Dendritic cell treated with granulocyte-macrophage colony-stimulating factor and Interleukin-4, amounts not matched to agents 40 ng/mL and 50 ng/mL, for 4 days (primary cell): ENCODE results near the gene CER1.
"Not testable (repeated sequence)": the region's sequence is repeated elsewhere in the genome, so short reads cannot be mapped to it uniquely, and the experiment has no call there.

ENCODE experiments used
- H3K27ac Mint-ChIP-seq: one replicate; pipeline ENCODE4 v1.8.0; 2022; ENCODE audit warnings: mild to moderate bottlenecking, mixed read lengths
- H3K27me3 Mint-ChIP-seq: one replicate; pipeline ENCODE4 v1.8.0; 2022; ENCODE audit warnings: mild to moderate bottlenecking, mixed read lengths
- H3K36me3 Mint-ChIP-seq: one replicate; pipeline ENCODE4 v1.8.0; 2022; ENCODE audit warnings: low read depth, mixed read lengths
- H3K4me1 Mint-ChIP-seq: one replicate; pipeline ENCODE4 v1.8.0; 2022; ENCODE audit warnings: low read depth, mixed read lengths
- H3K4me3 Mint-ChIP-seq: one replicate; pipeline ENCODE4 v1.8.0; 2022; ENCODE audit warnings: mild to moderate bottlenecking, moderate library complexity, mixed read lengths
- H3K9me3 Mint-ChIP-seq: one replicate; pipeline ENCODE4 v1.8.0; 2022; ENCODE audit warnings: mixed read lengths
- intact Hi-C: fragments of 100-400 bp; cut with micrococcal nuclease; formaldehyde crosslinking; loops from one replicate; pipeline ENCODE4 v1.15.0; 2022

CER1 gene

GRCh38 chr9:14702200-14702720 is 20.3 kb downstream of the CER1 start:
- Mint-ChIP-seq H3K4me3 (no peak overlapping the region), H3K36me3 (peaks cover 7% of the 10 kb centered on the region), H3K27me3 (peaks cover 58% of the 10 kb centered on the region), H3K4me1 (peaks cover 8% of the 10 kb centered on the region), H3K9me3 (peaks cover 36% of the 10 kb centered on the region), H3K27ac (no peak overlapping the region)
- intact Hi-C loops: no loop called here

DNA sequence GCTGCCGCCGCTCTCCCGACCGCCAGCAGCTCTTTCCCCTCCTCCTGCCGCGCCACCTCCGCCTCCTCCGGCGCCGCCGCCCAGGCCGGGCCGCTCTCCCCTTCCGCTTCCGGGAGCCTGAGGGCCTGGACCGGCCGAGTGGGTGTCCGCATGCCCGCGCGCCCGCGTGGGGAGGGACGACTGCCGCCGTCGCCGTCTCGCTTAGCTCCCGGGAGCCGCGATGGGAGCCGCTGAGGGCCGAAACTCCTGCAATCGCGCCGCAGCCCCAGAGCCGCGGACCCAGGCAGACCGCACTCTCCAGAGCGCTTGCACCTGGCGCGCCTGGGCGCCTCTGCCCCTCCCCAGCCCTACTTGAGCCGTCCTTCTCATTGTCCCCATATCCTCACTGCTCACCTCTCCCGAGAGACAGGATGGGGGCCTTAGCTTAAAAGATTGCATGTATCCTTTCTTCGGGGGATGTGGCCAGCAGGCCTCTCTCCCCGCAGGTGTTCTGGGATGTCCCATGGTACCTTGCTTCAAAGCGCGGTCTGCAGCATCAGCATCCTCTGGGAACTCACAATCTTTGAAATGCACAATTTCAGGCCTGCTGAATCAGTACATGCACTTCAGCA is 29.2 kb downstream of the CER1 start, which contains the start of gene ZDHHC21:
Gene ZDHHC21, minus strand, starts transcription at position 182 of the 611 bp plus-strand sequence. CDS start 19,092 bp downstream, outside the sequence.
- Mint-ChIP-seq H3K27ac (peak within 1 kb of the TSS; percentile 71), H3K27me3 (peaks cover 49% of the 10 kb centered on the region), H3K9me3 (no peaks in the 10 kb centered on the region), H3K4me3 (peak within 1 kb of the TSS; percentile 85), H3K36me3 (peaks cover 25% of the 10 kb centered on the region), H3K4me1 (peaks cover 12% of the 10 kb centered on the region)
- intact Hi-C loops: loop anchor here (10.0 kb wide), 1 partner anchor 861 kb away; the partner anchor contains the start of gene CCDC171

GRCh38 chr9:14692470-14693250 is 29.9 kb downstream of the CER1 start:
- H3K27ac Mint-ChIP-seq: peak overlapping the region; percentile 71
- H3K36me3 Mint-ChIP-seq: peaks cover 26% of the 10 kb centered on the region
- no peaks in the 10 kb centered on the region for H3K9me3 Mint-ChIP-seq
- H3K27me3 Mint-ChIP-seq: peaks cover 43% of the 10 kb centered on the region
- intact Hi-C loops: loop anchor here (10.0 kb wide), 1 partner anchor 862 kb away; the partner anchor contains the start of gene CCDC171
- peak overlapping the region; percentile 85 for H3K4me3 Mint-ChIP-seq
- H3K4me1 Mint-ChIP-seq: peaks cover 12% of the 10 kb centered on the region

DNA sequence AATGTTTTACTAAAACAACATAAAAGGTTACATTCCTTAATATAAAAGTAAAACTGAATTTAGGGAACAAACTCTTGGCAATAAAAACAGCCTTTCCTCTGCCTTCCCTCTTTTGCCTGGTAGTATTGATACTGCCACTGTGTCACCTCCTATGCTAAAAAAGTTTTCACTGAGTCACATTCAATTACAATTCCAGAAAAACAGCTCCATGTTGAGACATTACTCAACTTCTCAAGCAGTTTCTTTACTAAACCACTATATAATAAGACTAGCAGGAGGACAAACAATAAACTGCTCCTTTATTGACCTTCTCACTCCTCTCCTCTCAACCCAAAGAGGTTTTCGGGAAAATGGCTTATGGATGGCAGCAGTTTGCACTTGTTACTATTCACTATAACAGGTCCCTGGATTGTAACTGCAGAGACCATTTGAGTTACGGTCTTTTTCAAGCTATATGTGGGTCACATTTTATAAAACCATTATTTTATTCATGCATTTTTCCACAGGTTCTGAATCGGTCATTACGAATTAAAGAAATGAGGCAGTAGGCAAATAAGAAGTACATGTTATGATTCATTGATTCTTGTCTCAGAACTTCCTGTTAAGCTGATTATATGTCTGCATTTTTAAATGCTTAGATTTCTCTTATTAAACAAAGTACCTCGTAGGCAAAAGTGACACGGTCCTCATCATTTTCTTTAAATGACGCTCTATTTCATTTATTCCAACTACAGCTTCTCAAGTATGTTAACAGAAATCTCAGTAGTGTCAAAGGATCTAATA is 31.4 kb downstream of the CER1 start:
- H3K4me1 Mint-ChIP-seq: peaks cover 12% of the 10 kb centered on the region
- H3K4me3 Mint-ChIP-seq: no peak overlapping the region
- no peaks in the 10 kb centered on the region for H3K9me3 Mint-ChIP-seq
- no peak overlapping the region for H3K27ac Mint-ChIP-seq
- peaks cover 31% of the 10 kb centered on the region for H3K27me3 Mint-ChIP-seq
- intact Hi-C loops: loop anchor here (10.0 kb wide), 1 partner anchor 864 kb away; the partner anchor contains the start of gene CCDC171
- H3K36me3 Mint-ChIP-seq: peaks cover 26% of the 10 kb centered on the region

- Mint-ChIP-seq H3K36me3 (peaks cover 27% of the 10 kb centered on the region), H3K4me3 (no peak overlapping the region), H3K4me1 (no peaks in the 10 kb centered on the region), H3K9me3 (no peaks in the 10 kb centered on the region), H3K27ac (no peak overlapping the region), H3K27me3 (no peaks in the 10 kb centered on the region)
- intact Hi-C loops: no loop called here
Measured at GRCh38 chr9:14687042-14687719, 35.4 kb downstream of the CER1 start.

DNA sequence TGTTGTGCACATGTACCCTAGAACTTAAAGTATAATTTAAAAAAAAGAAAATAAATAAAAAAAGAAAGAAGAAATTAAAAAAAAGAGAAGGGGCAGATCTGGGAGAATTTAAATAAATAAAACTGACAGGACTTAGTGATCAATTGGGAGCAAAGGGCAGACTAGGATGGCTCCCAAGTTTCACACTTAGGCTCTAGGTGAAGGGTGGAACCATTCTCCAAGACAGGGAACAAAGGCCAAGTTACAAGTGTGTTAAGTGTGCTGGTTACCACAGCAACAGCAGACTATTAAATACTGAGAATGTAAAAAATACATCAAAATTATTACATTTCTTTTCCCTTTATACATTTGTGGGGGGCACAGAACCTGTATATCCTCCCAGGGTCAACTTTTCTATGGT is 36.4 kb downstream of the CER1 start:
- Mint-ChIP-seq H3K27me3 (no peaks in the 10 kb centered on the region), H3K4me1 (no peaks in the 10 kb centered on the region), H3K4me3 (no peak overlapping the region), H3K36me3 (peaks cover 34% of the 10 kb centered on the region), H3K9me3 (no peaks in the 10 kb centered on the region), H3K27ac (no peak overlapping the region)
- intact Hi-C loops: no loop called here

DNA sequence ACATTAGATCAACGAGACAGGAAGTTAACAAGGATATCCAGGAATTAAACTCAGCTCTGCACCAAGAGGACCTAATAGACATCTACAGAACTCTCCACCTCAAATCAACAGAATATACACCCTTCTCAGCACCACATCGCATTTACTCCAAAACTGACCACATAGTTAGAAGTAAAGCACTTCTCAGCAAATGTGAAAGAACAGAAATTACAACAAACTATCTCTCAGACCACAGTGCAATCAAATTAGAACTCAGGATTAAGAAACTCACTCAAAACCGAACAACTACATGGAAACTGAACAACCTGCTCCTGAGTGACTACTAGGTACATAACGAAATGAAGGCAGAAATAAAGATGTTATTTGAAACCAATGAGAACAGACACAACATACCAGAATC is 39.9 kb downstream of the CER1 start:
- intact Hi-C loops, H3K27ac Mint-ChIP-seq, H3K27me3 Mint-ChIP-seq, H3K4me3 Mint-ChIP-seq, H3K4me1 Mint-ChIP-seq, H3K9me3 Mint-ChIP-seq: not testable (repeated sequence)
- H3K36me3 Mint-ChIP-seq: peaks cover 17% of the 10 kb centered on the region

GRCh38 chr9:14678776-14679175 is 43.8 kb downstream of the CER1 start:
- no peak overlapping the region for H3K27ac Mint-ChIP-seq
- H3K9me3 Mint-ChIP-seq: no peaks in the 10 kb centered on the region
- no peak overlapping the region for H3K4me3 Mint-ChIP-seq
- no peaks in the 10 kb centered on the region for H3K27me3 Mint-ChIP-seq
- peaks cover 17% of the 10 kb centered on the region for H3K36me3 Mint-ChIP-seq
- intact Hi-C loops: no loop called here
- H3K4me1 Mint-ChIP-seq: no peaks in the 10 kb centered on the region

- Mint-ChIP-seq H3K36me3 (peaks cover 12% of the 10 kb centered on the region), H3K27ac (no peak overlapping the region), H3K4me3 (no peak overlapping the region), H3K27me3 (no peaks in the 10 kb centered on the region), H3K9me3 (no peaks in the 10 kb centered on the region), H3K4me1 (no peaks in the 10 kb centered on the region)
- intact Hi-C loops: no loop called here
Measured at GRCh38 chr9:14677872-14678271, 44.7 kb downstream of the CER1 start.

DNA sequence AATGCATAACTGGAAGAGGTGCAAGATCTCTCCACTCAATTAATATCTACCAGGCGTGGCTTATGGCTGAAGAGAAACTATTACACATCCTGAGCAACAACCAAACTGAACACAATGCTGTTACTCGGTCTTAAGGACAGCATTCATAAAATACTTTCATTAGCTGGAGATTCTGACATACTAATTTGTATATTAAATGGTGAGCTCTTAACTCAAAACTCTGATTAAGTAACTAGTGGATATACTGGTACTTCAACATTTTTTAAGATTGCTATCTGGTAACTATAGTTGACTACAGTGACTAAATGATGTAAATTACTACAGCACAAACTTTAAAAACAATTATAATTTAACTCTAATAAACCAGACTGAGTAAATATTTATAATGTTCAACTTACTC is 45.1 kb downstream of the CER1 start:
- Mint-ChIP-seq H3K4me3 (no peak overlapping the region), H3K36me3 (peaks cover 12% of the 10 kb centered on the region), H3K27ac (no peak overlapping the region), H3K9me3 (no peaks in the 10 kb centered on the region), H3K27me3 (no peaks in the 10 kb centered on the region), H3K4me1 (no peaks in the 10 kb centered on the region)
- intact Hi-C loops: no loop called here

- Mint-ChIP-seq H3K9me3 (no peaks in the 10 kb centered on the region), H3K4me1 (no peaks in the 10 kb centered on the region), H3K36me3 (peaks cover 7% of the 10 kb centered on the region), H3K27me3 (no peaks in the 10 kb centered on the region), H3K4me3 (no peak overlapping the region), H3K27ac (no peak overlapping the region)
- intact Hi-C loops: no loop called here
Measured at GRCh38 chr9:14674630-14675029, 47.9 kb downstream of the CER1 start.

GRCh38 chr9:14671377-14671776 is 51.2 kb downstream of the CER1 start:
- peaks cover 7% of the 10 kb centered on the region for H3K36me3 Mint-ChIP-seq
- H3K4me1 Mint-ChIP-seq: no peaks in the 10 kb centered on the region
- H3K27ac Mint-ChIP-seq: no peak overlapping the region

DNA sequence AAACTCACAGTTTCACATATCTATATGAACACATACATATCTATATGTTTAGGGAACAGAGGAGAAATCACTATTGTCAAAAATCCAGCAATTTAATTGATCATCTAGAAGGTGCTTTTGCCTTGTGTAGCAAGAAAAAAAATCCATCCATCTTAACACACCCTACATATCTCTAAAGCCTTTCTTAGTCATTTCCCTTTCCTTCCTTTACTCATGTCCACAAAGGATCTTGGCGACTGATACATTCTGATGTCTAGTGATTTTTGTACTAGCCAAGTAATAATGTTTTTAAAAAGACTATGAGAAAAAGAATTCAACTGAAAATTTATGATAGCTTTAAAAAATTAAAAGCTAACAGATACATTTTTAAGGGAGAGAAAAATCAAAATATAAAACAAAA is 51.8 kb downstream of the CER1 start:
- intact Hi-C loops: no loop called here
- no peaks in the 10 kb centered on the region for H3K27me3 Mint-ChIP-seq
- no peak overlapping the region for H3K4me3 Mint-ChIP-seq
- peaks cover 7% of the 10 kb centered on the region for H3K36me3 Mint-ChIP-seq
- H3K27ac Mint-ChIP-seq: no peak overlapping the region
- H3K4me1 Mint-ChIP-seq: no peaks in the 10 kb centered on the region
- H3K9me3 Mint-ChIP-seq: no peaks in the 10 kb centered on the region

More at GRCh38 chr9:14671377-14671776, 51.2 kb downstream of the CER1 start:
- Mint-ChIP-seq H3K4me3 (no peak overlapping the region), H3K9me3 (no peaks in the 10 kb centered on the region), H3K27me3 (no peaks in the 10 kb centered on the region)
- intact Hi-C loops: no loop called here
